ENCODE data around the gene MTMR1.

- TF ChIP-seq ZFP30 (CRISPR knock-in tag; IDR thresholded peaks at IDR 0.05) (no peak), BACH2 (CRISPR knock-in tag; IDR thresholded peaks at IDR 0.05; ENCODE audit: borderline replicate concordance) (no peak), PATZ1 (CRISPR knock-in tag; IDR thresholded peaks at IDR 0.05; ENCODE audit: borderline replicate concordance) (no peak), ZNF70 (CRISPR knock-in tag; IDR thresholded peaks at IDR 0.05) (no peak), OSR1 (CRISPR knock-in tag; IDR thresholded peaks at IDR 0.05) (no peak), TCF4 (CRISPR knock-in tag; IDR thresholded peaks at IDR 0.05; ENCODE audit: borderline replicate concordance) (no peak), ZNF8 (CRISPR knock-in tag; IDR thresholded peaks at IDR 0.05) (no peak), ESRRG (CRISPR knock-in tag; IDR thresholded peaks at IDR 0.05) (no peak)
Measured at GRCh38 chrX:150770623-150771022, 77.4 kb downstream of the MTMR1 start.
